ENCODE measurements around the gene CREB3L1.

The CREB3L1 gene

DNA sequence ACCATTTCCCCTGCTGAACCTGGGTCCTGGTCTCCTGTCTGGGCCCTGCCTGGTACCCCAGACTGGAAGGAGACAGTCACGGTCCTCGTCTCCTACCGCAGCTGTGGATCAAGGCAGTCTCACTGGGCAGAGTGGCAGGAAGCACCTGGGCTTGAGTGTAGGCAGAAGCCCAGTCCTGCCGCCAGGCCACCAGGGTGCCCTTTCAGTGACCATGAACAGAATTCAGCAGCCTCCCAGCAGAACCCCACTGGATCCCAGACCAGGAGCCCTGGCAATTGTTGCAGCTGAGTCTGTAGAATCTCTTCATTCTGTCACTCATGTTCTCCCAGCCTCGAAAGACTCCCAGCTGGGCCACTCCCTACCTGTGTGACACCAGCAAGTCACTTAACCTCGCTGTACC lies 25.5 kb upstream of the CREB3L1 start:
- no peak overlapping the region for H3K9ac ChIP-seq

DNA sequence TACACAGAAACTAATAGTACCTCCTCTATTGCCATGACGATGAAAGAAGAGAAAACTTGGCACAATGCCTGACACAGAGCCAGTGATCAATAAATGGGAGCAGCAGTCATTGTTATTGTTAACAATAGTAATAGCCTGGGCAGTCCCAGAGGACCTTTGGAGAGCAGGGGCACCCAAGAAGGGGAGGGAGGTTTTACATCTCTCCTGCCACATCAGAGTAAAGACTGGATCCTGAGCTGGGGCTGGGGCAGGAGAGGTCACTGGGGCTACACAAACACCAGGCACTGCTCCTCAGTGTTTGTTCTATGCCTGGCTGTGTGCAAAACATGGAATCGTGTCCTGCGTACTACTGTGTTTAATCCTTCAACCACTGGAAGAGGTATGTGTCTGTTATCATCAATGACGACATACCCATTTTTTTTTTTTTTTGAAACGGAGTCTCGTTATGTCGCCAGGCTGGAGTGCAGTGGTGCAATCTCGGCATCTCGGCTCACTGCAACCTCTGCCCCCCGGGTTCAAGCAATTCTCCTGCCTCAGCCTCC lies 25.0 kb upstream of the CREB3L1 start:
- Histone ChIP-seq H3K79me2 (no peaks in the 10 kb centered on the region), H3K4me2 (ENCODE audit: low read length) (no peak overlapping the region), H3K9ac (no peak overlapping the region), H3K9me3 (ENCODE audit: control insufficient read depth, low read length) (no peaks in the 10 kb centered on the region), H3K27me3 (ENCODE audit: control insufficient read depth, insufficient read depth, low read length) (no peaks in the 10 kb centered on the region), H3K4me3 (ENCODE audit: low read depth, low read length) (no peak overlapping the region), H3K4me1 (peaks cover 3% of the 10 kb centered on the region), H3K27ac (no peak overlapping the region), H3K36me3 (ENCODE audit: control insufficient read depth, insufficient read depth, low read length) (no peaks in the 10 kb centered on the region), H2AFZ (no peak overlapping the region)
- TF ChIP-seq, protein P1, sequence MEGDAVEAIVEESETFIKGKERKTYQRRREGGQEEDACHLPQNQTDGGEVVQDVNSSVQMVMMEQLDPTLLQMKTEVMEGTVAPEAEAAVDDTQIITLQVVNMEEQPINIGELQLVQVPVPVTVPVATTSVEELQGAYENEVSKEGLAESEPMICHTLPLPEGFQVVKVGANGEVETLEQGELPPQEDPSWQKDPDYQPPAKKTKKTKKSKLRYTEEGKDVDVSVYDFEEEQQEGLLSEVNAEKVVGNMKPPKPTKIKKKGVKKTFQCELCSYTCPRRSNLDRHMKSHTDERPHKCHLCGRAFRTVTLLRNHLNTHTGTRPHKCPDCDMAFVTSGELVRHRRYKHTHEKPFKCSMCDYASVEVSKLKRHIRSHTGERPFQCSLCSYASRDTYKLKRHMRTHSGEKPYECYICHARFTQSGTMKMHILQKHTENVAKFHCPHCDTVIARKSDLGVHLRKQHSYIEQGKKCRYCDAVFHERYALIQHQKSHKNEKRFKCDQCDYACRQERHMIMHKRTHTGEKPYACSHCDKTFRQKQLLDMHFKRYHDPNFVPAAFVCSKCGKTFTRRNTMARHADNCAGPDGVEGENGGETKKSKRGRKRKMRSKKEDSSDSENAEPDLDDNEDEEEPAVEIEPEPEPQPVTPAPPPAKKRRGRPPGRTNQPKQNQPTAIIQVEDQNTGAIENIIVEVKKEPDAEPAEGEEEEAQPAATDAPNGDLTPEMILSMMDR (IDR thresholded peaks at IDR 0.05) = no peak

More for the DNA sequence above, 25.5 kb upstream of the CREB3L1 start:
- Histone ChIP-seq H3K9me3 (ENCODE audit: control insufficient read depth, low read length) (no peaks in the 10 kb centered on the region), H3K4me1 (peaks cover 3% of the 10 kb centered on the region), H2AFZ (no peak overlapping the region), H3K79me2 (no peaks in the 10 kb centered on the region), H3K27ac (no peak overlapping the region), H3K36me3 (ENCODE audit: control insufficient read depth, insufficient read depth, low read length) (no peaks in the 10 kb centered on the region), H3K4me3 (ENCODE audit: low read depth, low read length) (no peak overlapping the region), H3K4me2 (ENCODE audit: low read length) (no peak overlapping the region), H3K27me3 (ENCODE audit: control insufficient read depth, insufficient read depth, low read length) (no peaks in the 10 kb centered on the region)
- TF ChIP-seq, protein P1 (IDR thresholded peaks at IDR 0.05) = no peak

DNA sequence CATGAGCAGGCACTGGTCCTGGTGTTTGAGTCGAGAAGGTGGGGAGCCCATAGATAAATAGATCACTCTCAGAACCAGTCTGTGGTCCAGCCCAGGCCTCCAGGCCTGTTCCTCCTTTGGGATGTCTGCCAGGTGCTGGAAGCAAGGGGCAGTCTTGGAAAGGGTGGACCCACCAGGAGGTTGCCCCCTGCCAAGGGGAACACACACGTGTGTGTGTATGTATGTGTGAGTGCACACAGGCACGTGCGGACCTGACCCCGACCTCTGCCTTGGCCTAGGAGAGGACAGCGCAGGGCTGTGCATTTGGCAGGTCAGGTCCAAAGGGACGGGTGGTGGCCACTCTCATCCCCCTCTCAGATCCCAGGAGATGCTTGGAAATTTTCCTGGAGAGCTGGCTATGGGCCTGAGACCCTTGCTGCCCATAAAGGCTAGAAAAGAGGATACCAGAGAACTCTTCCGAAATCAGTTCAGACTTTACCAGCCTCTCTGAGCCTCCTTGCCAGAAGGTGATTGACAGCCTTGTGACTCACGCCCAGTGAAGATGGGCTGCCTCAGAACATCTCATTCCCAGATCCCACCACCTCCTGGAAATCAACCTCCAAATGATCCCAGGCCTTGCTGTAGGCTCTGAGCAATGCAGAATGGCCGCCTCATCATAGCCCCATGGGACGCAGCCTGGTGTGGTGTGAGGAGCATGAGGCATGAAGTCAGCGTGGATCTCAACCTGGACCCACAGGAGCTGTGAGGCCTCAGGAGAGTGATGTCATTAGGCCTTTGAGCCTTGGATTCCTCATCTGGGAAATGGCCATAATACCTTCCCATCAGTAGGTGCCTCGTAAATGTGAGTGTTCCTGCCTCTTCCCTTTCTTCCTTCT lies 24.0 kb upstream of the CREB3L1 start:
- Histone ChIP-seq H3K27ac (no peak overlapping the region), H3K4me1 (peaks cover 2% of the 10 kb centered on the region), H3K27me3 (ENCODE audit: control insufficient read depth, insufficient read depth, low read length) (no peaks in the 10 kb centered on the region), H3K36me3 (ENCODE audit: control insufficient read depth, insufficient read depth, low read length) (no peaks in the 10 kb centered on the region), H3K9me3 (ENCODE audit: control insufficient read depth, low read length) (no peaks in the 10 kb centered on the region), H3K9ac (no peak overlapping the region), H3K79me2 (no peaks in the 10 kb centered on the region), H2AFZ (no peak overlapping the region), H3K4me2 (ENCODE audit: low read length) (no peak overlapping the region), H3K4me3 (ENCODE audit: low read depth, low read length) (no peak overlapping the region)
- TF ChIP-seq, protein P1 (IDR thresholded peaks at IDR 0.05) = no peak

DNA sequence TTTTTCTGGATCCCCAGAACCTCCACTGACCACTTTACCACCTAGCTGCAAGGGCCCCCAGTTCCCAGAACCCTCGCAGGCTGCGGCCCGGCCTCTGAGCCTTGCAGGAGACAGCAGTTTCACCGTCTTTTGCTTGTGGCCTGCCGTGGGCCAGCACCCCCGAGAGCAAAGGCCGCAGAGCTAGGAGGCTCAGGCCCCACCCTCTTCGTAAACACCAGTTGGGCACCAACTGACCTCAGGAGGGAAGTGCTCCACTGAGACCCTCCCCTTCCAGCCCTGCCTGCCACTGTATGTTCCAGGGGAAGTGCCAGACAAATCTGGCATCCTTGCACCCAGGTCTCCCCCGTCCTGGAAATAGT lies 23.4 kb upstream of the CREB3L1 start:
- Histone ChIP-seq H3K4me1 (no peaks in the 10 kb centered on the region), H3K27ac (no peak overlapping the region), H3K27me3 (ENCODE audit: control insufficient read depth, insufficient read depth, low read length) (no peaks in the 10 kb centered on the region), H3K4me2 (ENCODE audit: low read length) (no peak overlapping the region), H3K79me2 (no peaks in the 10 kb centered on the region), H3K36me3 (ENCODE audit: control insufficient read depth, insufficient read depth, low read length) (no peaks in the 10 kb centered on the region), H2AFZ (no peak overlapping the region), H3K9me3 (ENCODE audit: control insufficient read depth, low read length) (no peaks in the 10 kb centered on the region), H3K4me3 (ENCODE audit: low read depth, low read length) (no peak overlapping the region), H3K9ac (no peak overlapping the region)
- TF ChIP-seq, protein P1 (IDR thresholded peaks at IDR 0.05) = no peak
